IMR-90 (cell line): ENCODE results near the gene AMIGO2. TPM values are rescaled to one million over a fixed set of nuclear protein-coding genes. Genes with fewer than 3 reads are reported as not detected.

Experiments
- ATAC-seq: fragments of 200-7000 bp; cut with Tn5 transposase; 2 replicates; pipeline ENCODE4 v1.9.1; 2020; ENCODE audit warnings: low read depth, mild to moderate bottlenecking, moderate library complexity
- BruUV-seq: library from RNA; stranded (reverse); fragments of 400-500 nt; replicated peaks from 2 replicates; lab custom pipeline; 2021; lab: Mats Ljungman, UMichigan
- CTCF ChIA-PET: fragments of 300-600 bp; formaldehyde crosslinking; extraction: SDS; loops from one replicate; lab custom pipeline; 2021; ENCODE audit warnings: antibody characterized with exemption; lab: Yijun Ruan, JAX
- POLR2A ChIA-PET: fragments of 300-600 bp; sonication (Branson Sonifier 250); formaldehyde crosslinking; loops from one replicate; lab custom pipeline; 2022; ENCODE audit warnings: antibody characterized with exemption; ENCODE audit not compliant: unreplicated experiment; lab: Charles Lee
- DNase-seq: peaks from one replicate; pipeline ENCODE4 v3.0.0; 2013
- H2AFZ ChIP-seq: replicated peaks from 2 replicates; pipeline ENCODE3; 2013; ENCODE audit warnings: low read length, mild to moderate bottlenecking; ENCODE audit not compliant: poor library complexity
- H2AK5ac ChIP-seq: 2 replicates; pipeline ENCODE4 v1.6.1; 2013; ENCODE audit warnings: low read depth, low read length, inconsistent platforms
- H2AK9ac ChIP-seq: replicated peaks from 2 replicates; pipeline ENCODE3; 2013; ENCODE audit warnings: mild to moderate bottlenecking, low read depth, low read length, moderate library complexity; ENCODE audit not compliant: poor library complexity
- H2BK120ac ChIP-seq: 2 replicates; pipeline ENCODE4 v1.6.1; 2013; ENCODE audit warnings: low read depth, low read length, inconsistent platforms
- H2BK15ac ChIP-seq: 3 replicates; pipeline ENCODE4 v1.6.1; 2013; ENCODE audit warnings: low read depth, low read length, inconsistent platforms
- H2BK20ac ChIP-seq: 2 replicates; pipeline ENCODE4 v1.6.1; 2013; ENCODE audit warnings: low read depth, mild to moderate bottlenecking, inconsistent platforms, low read length, moderate library complexity
- H2BK5ac ChIP-seq: 2 replicates; pipeline ENCODE4 v1.6.1; 2013; ENCODE audit warnings: mild to moderate bottlenecking, low read depth, low read length, inconsistent platforms; ENCODE audit not compliant: poor library complexity, severe bottlenecking
- H3K14ac ChIP-seq: replicated peaks from 2 replicates; pipeline ENCODE4 v1.6.1; 2013; ENCODE audit warnings: low read depth, low read length, inconsistent platforms
- H3K18ac ChIP-seq: 2 replicates; pipeline ENCODE4 v1.6.1; 2013; ENCODE audit warnings: low read depth, low read length, control low read depth
- H3K23ac ChIP-seq: 2 replicates; pipeline ENCODE4 v1.6.1; 2013; ENCODE audit warnings: low read depth, low read length, inconsistent platforms
- H3K27ac ChIP-seq: 2 replicates; pipeline ENCODE4 v1.5.1; 2013; ENCODE audit warnings: mild to moderate bottlenecking, control low read depth, low read length; ENCODE audit not compliant: insufficient read depth
- H3K27me3 ChIP-seq: 2 replicates; pipeline ENCODE4 v1.6.1; 2013; ENCODE audit warnings: low read length; ENCODE audit not compliant: control insufficient read depth, insufficient read depth
- H3K36me3 ChIP-seq: 2 replicates; pipeline ENCODE4 v1.6.1; 2013; ENCODE audit warnings: low read length, mixed read lengths; ENCODE audit not compliant: control insufficient read depth, insufficient read depth
- H3K4ac ChIP-seq: 2 replicates; pipeline ENCODE4 v1.6.1; 2013; ENCODE audit warnings: low read depth, low read length, inconsistent platforms
- H3K4me1 ChIP-seq: 2 replicates; pipeline ENCODE4 v1.6.1; 2013; ENCODE audit warnings: low read length, mixed read lengths; ENCODE audit not compliant: control insufficient read depth, insufficient read depth
- H3K4me2 ChIP-seq: 2 replicates; pipeline ENCODE4 v1.6.1; 2013; ENCODE audit warnings: low read depth, mild to moderate bottlenecking, control low read depth, low read length, moderate library complexity
- H3K4me3 ChIP-seq: 2 replicates; pipeline ENCODE4 v1.5.1; 2013; ENCODE audit warnings: low read depth, mild to moderate bottlenecking, control low read depth, low read length, moderate library complexity; ENCODE audit not compliant: insufficient read depth
- H3K56ac ChIP-seq: 2 replicates; pipeline ENCODE4 v1.6.1; 2013; ENCODE audit warnings: low read length, inconsistent platforms; ENCODE audit not compliant: insufficient read depth; ENCODE audit errors: extremely low read depth
- H3K79me1 ChIP-seq, 2 experiments: 2 replicates each; pipeline ENCODE4 v1.6.1; 2013; ENCODE audit warnings: low read length in 2 of 2, inconsistent platforms in 1 of 2, low read depth in 1 of 2
- H3K9ac ChIP-seq: 2 replicates; pipeline ENCODE4 v1.6.1; 2013; ENCODE audit warnings: low read depth, low read length, control low read depth
- H3K9me1 ChIP-seq: 2 replicates; pipeline ENCODE4 v1.6.1; 2013; ENCODE audit warnings: low read length, inconsistent platforms; ENCODE audit not compliant: insufficient read depth
- H3K9me3 ChIP-seq: 2 replicates; pipeline ENCODE4 v1.6.1; 2013; ENCODE audit warnings: low read length; ENCODE audit not compliant: control insufficient read depth, insufficient read depth
- H4K20me1 ChIP-seq: 2 replicates; pipeline ENCODE4 v1.6.1; 2013; ENCODE audit warnings: low read length, inconsistent platforms; ENCODE audit not compliant: insufficient read depth
- H4K5ac ChIP-seq: 2 replicates; pipeline ENCODE4 v1.6.1; 2013; ENCODE audit warnings: mild to moderate bottlenecking, low read depth, low read length, control low read depth
- H4K8ac ChIP-seq, 2 experiments: 2 replicates each; pipeline ENCODE4 v1.6.1; 2013; ENCODE audit warnings: low read depth in 2 of 2, low read length in 2 of 2, control low read depth in 1 of 2, inconsistent platforms in 1 of 2
- H4K91ac ChIP-seq: 2 replicates; pipeline ENCODE4 v1.6.1; 2013; ENCODE audit warnings: low read depth, low read length, inconsistent platforms; ENCODE audit not compliant: insufficient read depth
- BHLHE40 ChIP-seq: fragments of 150-350 bp; IDR thresholded peaks from 2 replicates; pipeline ENCODE4 v1.6.1; 2016; ENCODE audit warnings: mild to moderate bottlenecking, low read depth, low read length
- CEBPB ChIP-seq: IDR thresholded peaks from 2 replicates; pipeline ENCODE4 v1.6.1; 2012; ENCODE audit warnings: low read depth, low read length, improper control_type of control experiment
- CHD1 ChIP-seq: IDR thresholded peaks from 2 replicates; pipeline ENCODE4 v1.6.1; 2012; ENCODE audit warnings: low read depth, low read length, improper control_type of control experiment
- CTCF ChIP-seq: conservative IDR thresholded peaks from 2 replicates; pipeline ENCODE4 v1.5.1; 2012; ENCODE audit warnings: mild to moderate bottlenecking, low read depth, low read length, improper control_type of control experiment
- ELK1 ChIP-seq: fragments of 150-350 bp; IDR thresholded peaks from 2 replicates; pipeline ENCODE4 v1.6.1; 2016; ENCODE audit warnings: low read depth, mild to moderate bottlenecking, low read length, moderate library complexity, borderline replicate concordance
- FOS ChIP-seq: fragments of 150-350 bp; IDR thresholded peaks from 2 replicates; pipeline ENCODE4 v1.6.1; 2016; ENCODE audit warnings: low read depth, low read length
- MAFK ChIP-seq: IDR thresholded peaks from 2 replicates; pipeline ENCODE4 v1.6.1; 2012; ENCODE audit warnings: low read depth, low read length, improper control_type of control experiment
- MAZ ChIP-seq: IDR thresholded peaks from 2 replicates; pipeline ENCODE4 v1.6.1; 2012; ENCODE audit warnings: low read depth, mild to moderate bottlenecking, low read length, improper control_type of control experiment, moderate library complexity, borderline replicate concordance
- MXI1 ChIP-seq: IDR thresholded peaks from 2 replicates; pipeline ENCODE4 v1.6.1; 2012; ENCODE audit warnings: low read depth, mild to moderate bottlenecking, low read length, moderate library complexity, borderline replicate concordance
- NFE2L2 ChIP-seq: fragments of 150-350 bp; IDR thresholded peaks from 2 replicates; pipeline ENCODE4 v1.6.1; 2016; ENCODE audit warnings: low read depth, mild to moderate bottlenecking, low read length
- RAD21 ChIP-seq: IDR thresholded peaks from 2 replicates; pipeline ENCODE4 v1.6.1; 2012; ENCODE audit warnings: low read length, improper control_type of control experiment
- RCOR1 ChIP-seq: IDR thresholded peaks from 2 replicates; pipeline ENCODE4 v1.6.1; 2012; ENCODE audit warnings: mild to moderate bottlenecking, low read length, improper control_type of control experiment; ENCODE audit not compliant: insufficient replicate concordance
- RFX5 ChIP-seq: IDR thresholded peaks from 2 replicates; pipeline ENCODE4 v1.8.0; 2012; ENCODE audit warnings: low read depth, mild to moderate bottlenecking, low read length, moderate library complexity
- dilution Hi-C: fragments of 300-500 bp; cut with HindIII; formaldehyde crosslinking; loops from one replicate; pipeline ENCODE4 v1.14.3; 2018; ENCODE audit warnings: low sequenced_read_pairs; ENCODE audit not compliant: unreplicated experiment
- in situ Hi-C: fragments of 300-500 bp; cut with MboI; formaldehyde crosslinking; loops from 3 replicates; pipeline ENCODE4 v1.14.3; 2019; ENCODE audit warnings: low sequenced_read_pairs, inconsistent platforms, mixed read lengths
- intact Hi-C: fragments of 100-400 bp; cut with micrococcal nuclease; formaldehyde crosslinking; loops from 2 replicates; pipeline ENCODE4 v1.10.0; 2022
- polyA plus RNA-seq, 3 experiments: library from polyadenylated mRNA; depleted of rRNA; stranded (reverse); fragments of >200 nt; gene quantifications; 2 replicates each; pipeline ENCODE4 v1.2.3, GENCODE V29; 2012; ENCODE audit warnings: low replicate concordance in 1 of 3
- total RNA-seq: library from RNA; depleted of rRNA; stranded (reverse); fragments of >200 nt; gene quantifications from 2 replicates; pipeline ENCODE4 v1.2.3, GENCODE V29; 2012

AMIGO2 gene
- total and polyA plus RNA-seq, 2 of the 4 experiments (the other 2 are of a cell fraction) = 20.1 to 32.6 TPM

DNA sequence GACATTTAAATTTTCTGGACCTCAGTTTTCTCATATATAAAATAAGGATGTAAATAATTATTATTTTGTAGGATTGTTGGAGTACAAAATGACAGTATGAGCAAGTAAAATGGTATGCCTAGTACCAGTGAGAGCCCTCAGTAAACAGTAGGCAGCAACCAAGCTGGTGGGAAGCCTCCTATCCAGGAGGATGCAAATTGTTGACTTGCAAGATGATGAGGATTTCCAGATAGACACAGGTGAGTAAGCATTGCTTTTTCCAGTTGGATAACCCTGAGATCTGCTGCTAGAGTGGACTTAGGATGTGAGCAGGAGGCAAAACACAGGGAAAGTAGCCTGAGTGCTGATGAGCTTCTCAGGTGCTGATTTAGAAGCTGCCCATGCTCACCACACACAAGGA lies 28.2 kb upstream of the AMIGO2 start:
- H2AK9ac ChIP-seq = no peak overlapping the region
- H3K79me1 ChIP-seq = no peaks in the 10 kb centered on the region
- H3K23ac ChIP-seq = no peak overlapping the region
- H3K4me3 ChIP-seq = no peak overlapping the region
- no peaks in the 10 kb centered on the region for H4K20me1 ChIP-seq
- no peak overlapping the region for H2BK120ac ChIP-seq
- intact Hi-C loops (no loop called here), dilution Hi-C loops (no loop called here), in situ Hi-C loops (no loop called here)
- H2AFZ ChIP-seq = no peak overlapping the region
- no peak overlapping the region for H3K18ac ChIP-seq
- no peak for DNase-seq
- TF ChIP-seq MAZ = no peak
- TF ChIP-seq FOS = no peak
- no peak for TF ChIP-seq MAFK
- no peak for TF ChIP-seq RCOR1
- TF ChIP-seq CHD1 = no peak
- TF ChIP-seq ELK1 = no peak
- TF ChIP-seq MXI1 = no peak
- TF ChIP-seq RAD21 = no peak
- no peak for TF ChIP-seq BHLHE40
- no peak for TF ChIP-seq RFX5
- TF ChIP-seq NFE2L2 = no peak
- TF ChIP-seq CEBPB = no peak
- TF ChIP-seq CTCF = no peak
- no peak overlapping the region for H3K27ac ChIP-seq
- no peak overlapping the region for H3K9ac ChIP-seq
- H3K4me1 ChIP-seq = peaks cover 4% of the 10 kb centered on the region
- CTCF ChIA-PET = interaction anchor here (0.7 kb wide), 1 partner anchor 15 kb away, joined by 3 read pairs; no protein-coding TSS in a partner anchor
- H3K9me1 ChIP-seq = no peaks in the 10 kb centered on the region; the same call in 1 of the 2 replicates
- no peak overlapping the region for H4K5ac ChIP-seq
- H2BK15ac ChIP-seq = no peak overlapping the region
- no peaks in the 10 kb centered on the region for H3K27me3 ChIP-seq
- 0 out of 2 replicates have a peak overlapping the region, but pooled peaks have one; percentile 19 for H4K91ac ChIP-seq
- no peak overlapping the region for H3K4me2 ChIP-seq
- H3K4ac ChIP-seq = no peak overlapping the region
- BruUV-seq = no TSS peak
- no peak overlapping the region for H2AK5ac ChIP-seq
- no peak overlapping the region for H3K14ac ChIP-seq
- H4K8ac ChIP-seq = no peak overlapping the region
- no peak overlapping the region; the same call in 1 of the 2 replicates for H2BK20ac ChIP-seq
- ATAC-seq = no peak
- no peak overlapping the region for H2BK5ac ChIP-seq
- H3K9me3 ChIP-seq = no peaks in the 10 kb centered on the region
- POLR2A ChIA-PET = no interaction called here
- H3K36me3 ChIP-seq = no peaks in the 10 kb centered on the region
- H3K56ac ChIP-seq = no peak overlapping the region
